IPS-15b (cell line): Measurements from ENCODE around the gene MPHOSPH6.
"Not testable (repeated sequence)": the region's sequence is repeated elsewhere in the genome, so short reads cannot be mapped to it uniquely, and the experiment has no call there.

Experiments used
- H3K27me3 ChIP-seq: one replicate; pipeline ENCODE4 v1.6.1; 2013; ENCODE audit warnings: low read length; ENCODE audit not compliant: control insufficient read depth, insufficient read depth
- H3K36me3 ChIP-seq: one replicate; pipeline ENCODE4 v1.6.1; 2013; ENCODE audit warnings: low read length; ENCODE audit not compliant: control insufficient read depth, insufficient read depth
- H3K4me1 ChIP-seq: one replicate; pipeline ENCODE4 v1.6.1; 2013; ENCODE audit warnings: mild to moderate bottlenecking, low read length; ENCODE audit not compliant: control insufficient read depth, insufficient read depth
- H3K4me3 ChIP-seq: one replicate; pipeline ENCODE4 v1.5.1; 2013; ENCODE audit warnings: low read depth, low read length
- H3K9ac ChIP-seq: one replicate; pipeline ENCODE4 v1.6.1; 2013; ENCODE audit warnings: low read depth, mild to moderate bottlenecking, low read length
- H3K9me3 ChIP-seq: one replicate; pipeline ENCODE4 v1.6.1; 2013; ENCODE audit warnings: mild to moderate bottlenecking, low read length; ENCODE audit not compliant: control insufficient read depth, insufficient read depth

MPHOSPH6 gene

GRCh38 chr16:82160226-82160625 is 9.8 kb downstream of the MPHOSPH6 start:
- no peaks in the 10 kb centered on the region for H3K4me1 ChIP-seq
- no peaks in the 10 kb centered on the region for H3K27me3 ChIP-seq
- peaks cover 18% of the 10 kb centered on the region for H3K36me3 ChIP-seq
- no peak overlapping the region for H3K4me3 ChIP-seq
- H3K9ac ChIP-seq, result no peak overlapping the region
- H3K9me3 ChIP-seq, result no peaks in the 10 kb centered on the region

DNA sequence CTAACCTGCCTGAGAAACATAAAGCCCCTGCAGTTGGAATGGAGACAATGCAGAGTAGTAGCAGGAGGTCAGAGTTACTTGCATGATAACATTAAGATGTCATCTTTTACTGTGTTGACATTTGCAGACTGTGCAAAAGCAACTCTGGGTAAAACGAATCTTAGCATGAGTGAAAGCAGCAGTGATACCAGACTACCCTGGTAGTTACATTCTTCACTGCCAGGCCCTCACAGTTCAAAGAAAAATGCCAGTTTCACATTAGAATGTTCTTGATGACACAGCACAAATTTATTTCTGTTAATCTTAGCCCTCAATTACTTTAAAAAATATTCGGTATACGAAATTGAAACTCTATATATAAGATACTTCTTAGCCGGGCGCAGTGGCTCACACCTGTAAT is 12.2 kb downstream of the MPHOSPH6 start:
- Histone ChIP-seq H3K4me3 (no peak overlapping the region), H3K9ac (no peak overlapping the region), H3K36me3 (peaks cover 11% of the 10 kb centered on the region), H3K27me3 (no peaks in the 10 kb centered on the region), H3K4me1 (no peaks in the 10 kb centered on the region), H3K9me3 (no peaks in the 10 kb centered on the region)

DNA sequence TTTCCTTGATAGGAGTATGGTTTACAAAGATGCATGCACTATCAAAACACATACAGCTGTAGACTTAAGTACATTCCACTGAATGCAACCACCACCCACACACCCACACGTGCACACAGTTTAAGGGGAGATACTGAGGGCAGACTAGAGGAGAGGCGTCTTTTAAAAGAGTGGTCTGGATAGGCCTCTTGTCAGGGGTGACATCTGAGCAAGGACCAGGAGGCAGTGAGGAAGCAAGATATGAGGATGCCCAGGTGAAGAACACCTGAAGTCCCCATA is 12.6 kb downstream of the MPHOSPH6 start:
- Histone ChIP-seq H3K4me3 (no peak overlapping the region), H3K9ac (no peak overlapping the region), H3K27me3 (no peaks in the 10 kb centered on the region), H3K4me1 (no peaks in the 10 kb centered on the region), H3K36me3 (peaks cover 9% of the 10 kb centered on the region), H3K9me3 (no peaks in the 10 kb centered on the region)

- Histone ChIP-seq H3K27me3 (no peaks in the 10 kb centered on the region), H3K9ac (no peak overlapping the region), H3K4me1 (no peaks in the 10 kb centered on the region), H3K36me3 (peaks cover 9% of the 10 kb centered on the region), H3K9me3 (no peaks in the 10 kb centered on the region), H3K4me3 (no peak overlapping the region)
Observed at GRCh38 chr16:82156761-82157533, 13.1 kb downstream of the MPHOSPH6 start.

- peaks cover 3% of the 10 kb centered on the region for H3K4me1 ChIP-seq
- no peaks in the 10 kb centered on the region for H3K9me3 ChIP-seq
- peaks cover 5% of the 10 kb centered on the region for H3K36me3 ChIP-seq
- no peak overlapping the region for H3K4me3 ChIP-seq
- H3K9ac ChIP-seq, result no peak overlapping the region
- H3K27me3 ChIP-seq, result no peaks in the 10 kb centered on the region
Observed at GRCh38 chr16:82152641-82153112, 17.3 kb downstream of the MPHOSPH6 start.

- Histone ChIP-seq H3K27me3 (no peaks in the 10 kb centered on the region), H3K9ac (no peak overlapping the region), H3K4me1 (peaks cover 3% of the 10 kb centered on the region), H3K4me3 (no peak overlapping the region), H3K36me3 (peaks cover 5% of the 10 kb centered on the region), H3K9me3 (no peaks in the 10 kb centered on the region)
Observed at GRCh38 chr16:82152196-82152595, 17.8 kb downstream of the MPHOSPH6 start.

DNA sequence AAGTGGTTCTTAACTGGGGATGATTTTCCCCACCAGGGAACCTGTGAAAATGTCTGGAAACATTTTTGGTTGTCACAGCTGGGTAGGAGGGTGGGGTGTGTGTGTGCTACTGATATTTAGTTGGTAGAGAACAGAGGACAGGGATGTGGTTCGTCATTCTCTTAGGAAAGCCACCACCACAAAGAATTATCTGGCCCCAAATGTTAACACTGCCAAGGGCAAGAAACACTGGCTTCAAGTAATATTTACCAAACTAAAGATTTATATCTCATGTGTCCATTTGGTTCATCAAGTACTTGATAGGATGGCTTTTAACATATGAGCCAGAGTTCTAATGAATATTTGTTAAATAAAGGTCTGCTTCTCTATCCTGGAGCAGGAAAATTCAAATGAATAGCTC is 19.5 kb downstream of the MPHOSPH6 start:
- Histone ChIP-seq H3K9ac (no peak overlapping the region), H3K9me3 (no peaks in the 10 kb centered on the region), H3K4me1 (peaks cover 3% of the 10 kb centered on the region), H3K36me3 (peaks cover 5% of the 10 kb centered on the region), H3K4me3 (no peak overlapping the region), H3K27me3 (no peaks in the 10 kb centered on the region)

DNA sequence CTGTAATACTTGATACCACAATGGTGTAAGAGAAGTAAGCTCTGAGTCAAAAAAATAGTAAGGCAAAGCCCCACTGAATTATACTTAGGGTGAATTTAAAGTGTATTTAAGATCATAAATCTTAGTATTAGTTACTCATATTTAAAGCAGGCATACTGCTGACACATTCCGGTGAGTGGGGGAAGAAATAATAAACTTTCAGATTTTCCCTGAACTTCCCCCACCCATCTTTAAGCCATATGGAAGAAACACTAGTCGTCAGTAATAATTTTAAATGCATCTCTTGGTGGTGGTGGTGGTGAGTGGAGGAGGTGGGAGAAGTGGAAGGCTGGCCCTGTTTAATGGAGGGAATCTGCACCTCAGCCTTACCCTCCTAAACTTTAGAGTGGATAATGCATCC is 20.5 kb downstream of the MPHOSPH6 start:
- peaks cover 5% of the 10 kb centered on the region for H3K36me3 ChIP-seq
- H3K9ac ChIP-seq, result no peak overlapping the region

GRCh38 chr16:82147546-82147945 is 22.5 kb downstream of the MPHOSPH6 start:
- peaks cover 5% of the 10 kb centered on the region for H3K36me3 ChIP-seq

More for the DNA sequence above, 20.5 kb downstream of the MPHOSPH6 start:
- peaks cover 3% of the 10 kb centered on the region for H3K4me1 ChIP-seq
- no peaks in the 10 kb centered on the region for H3K9me3 ChIP-seq
- no peak overlapping the region for H3K4me3 ChIP-seq
- H3K27me3 ChIP-seq, result no peaks in the 10 kb centered on the region

GRCh38 chr16:82146957-82147356 is 23.1 kb downstream of the MPHOSPH6 start:
- Histone ChIP-seq H3K4me1 (peaks cover 3% of the 10 kb centered on the region), H3K9me3 (no peaks in the 10 kb centered on the region), H3K27me3 (no peaks in the 10 kb centered on the region), H3K9ac (no peak overlapping the region), H3K4me3 (no peak overlapping the region), H3K36me3 (peaks cover 5% of the 10 kb centered on the region)

More at GRCh38 chr16:82147546-82147945, 22.5 kb downstream of the MPHOSPH6 start:
- Histone ChIP-seq H3K27me3 (no peaks in the 10 kb centered on the region), H3K4me1 (peaks cover 3% of the 10 kb centered on the region), H3K9ac (no peak overlapping the region), H3K4me3 (no peak overlapping the region), H3K9me3 (no peaks in the 10 kb centered on the region)

GRCh38 chr16:82146556-82146955 is 23.5 kb downstream of the MPHOSPH6 start:
- no peak overlapping the region for H3K9ac ChIP-seq
- H3K9me3 ChIP-seq, result no peaks in the 10 kb centered on the region
- H3K36me3 ChIP-seq, result peaks cover 5% of the 10 kb centered on the region
- no peak overlapping the region for H3K4me3 ChIP-seq
- no peaks in the 10 kb centered on the region for H3K4me1 ChIP-seq
- no peaks in the 10 kb centered on the region for H3K27me3 ChIP-seq

DNA sequence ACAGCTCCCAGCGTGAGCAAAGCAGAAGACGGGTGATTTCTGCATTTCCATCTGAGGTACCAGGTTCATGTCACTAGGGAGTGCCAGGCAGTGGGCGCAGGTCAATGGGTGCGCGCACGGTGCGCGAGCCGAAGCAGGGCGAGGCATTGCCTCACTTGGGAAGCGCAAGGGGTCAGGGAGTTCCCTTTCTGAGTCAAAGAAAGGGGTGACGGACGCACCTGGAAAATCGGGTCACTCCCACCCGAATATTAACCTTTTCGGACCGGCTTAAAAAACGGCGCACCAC is 30.8 kb downstream of the MPHOSPH6 start:
- not testable (repeated sequence) for H3K9ac ChIP-seq, H3K9me3 ChIP-seq, H3K4me1 ChIP-seq, H3K27me3 ChIP-seq, H3K36me3 ChIP-seq
- H3K4me3 ChIP-seq, result peak overlapping the region; percentile 40
